Omental fat pad (tissue), 4 donors: Measurements from ENCODE around the gene CIAO3. TPM values are rescaled to one million over a fixed set of nuclear protein-coding genes. Genes with fewer than 3 reads are reported as not detected.

Experiments used
- ATAC-seq: fragments of 150-250 bp; one replicate; pipeline ENCODE4 v1.9.1; 2016; ENCODE audit warnings: mild to moderate bottlenecking, moderate library complexity; ENCODE audit not compliant: low FRiP score
- DNase-seq: peaks from one replicate; pipeline ENCODE4 v3.0.0-alpha.2; 2019; ENCODE audit warnings: low spot score
- total RNA-seq, 4 donors: library from RNA; depleted of rRNA; stranded (reverse); fragments of >200 nt; gene quantifications; one replicate each; pipeline ENCODE4 v1.1.0, GENCODE V29; 2016
- TF ChIP-seq, protein P1 (sequence below), 3 donors: fragments of 450-650 bp; IDR thresholded peaks; one replicate each; pipeline ENCODE4 v1.5.1; 2016 to 2017; ENCODE audit warnings: antibody characterized with exemption in 3 of 3, mild to moderate bottlenecking in 3 of 3, moderate library complexity in 2 of 3

Gene CIAO3
- total RNA-seq, 4 donors from 2014 or later = 17.6 to 26.8 (median 22.1) TPM

DNA sequence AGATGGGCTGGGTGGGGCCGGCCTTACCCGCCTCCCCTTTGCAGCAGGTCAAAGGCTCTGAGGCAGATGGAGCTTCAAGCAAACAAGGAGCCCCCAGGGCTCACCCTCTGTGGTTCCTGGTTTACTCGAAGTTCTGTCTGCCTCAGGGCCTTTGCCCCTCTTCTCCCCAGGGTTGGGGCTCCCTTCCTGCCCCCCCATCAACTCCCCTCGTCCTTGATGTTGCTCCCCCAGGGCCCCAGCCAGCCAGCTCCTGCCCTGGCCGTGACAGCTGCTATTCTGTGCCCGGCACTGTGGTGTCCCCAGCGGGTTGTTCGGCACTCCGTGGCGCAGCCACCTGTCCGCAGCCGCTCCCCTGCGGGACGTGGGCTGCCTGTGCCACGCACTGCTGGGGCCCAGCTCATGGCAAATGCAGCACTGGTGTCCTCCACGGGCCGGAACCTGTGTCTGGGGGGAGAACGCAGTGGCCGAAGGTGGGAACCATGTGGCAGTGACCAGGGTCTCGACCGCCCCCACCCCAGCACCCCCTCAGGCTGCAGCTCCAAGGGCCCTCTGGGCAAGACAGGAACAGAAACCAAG is 30.2 kb downstream of the CIAO3 start:
- ATAC-seq = no peak
- no peak for DNase-seq
- TF ChIP-seq, protein P1, sequence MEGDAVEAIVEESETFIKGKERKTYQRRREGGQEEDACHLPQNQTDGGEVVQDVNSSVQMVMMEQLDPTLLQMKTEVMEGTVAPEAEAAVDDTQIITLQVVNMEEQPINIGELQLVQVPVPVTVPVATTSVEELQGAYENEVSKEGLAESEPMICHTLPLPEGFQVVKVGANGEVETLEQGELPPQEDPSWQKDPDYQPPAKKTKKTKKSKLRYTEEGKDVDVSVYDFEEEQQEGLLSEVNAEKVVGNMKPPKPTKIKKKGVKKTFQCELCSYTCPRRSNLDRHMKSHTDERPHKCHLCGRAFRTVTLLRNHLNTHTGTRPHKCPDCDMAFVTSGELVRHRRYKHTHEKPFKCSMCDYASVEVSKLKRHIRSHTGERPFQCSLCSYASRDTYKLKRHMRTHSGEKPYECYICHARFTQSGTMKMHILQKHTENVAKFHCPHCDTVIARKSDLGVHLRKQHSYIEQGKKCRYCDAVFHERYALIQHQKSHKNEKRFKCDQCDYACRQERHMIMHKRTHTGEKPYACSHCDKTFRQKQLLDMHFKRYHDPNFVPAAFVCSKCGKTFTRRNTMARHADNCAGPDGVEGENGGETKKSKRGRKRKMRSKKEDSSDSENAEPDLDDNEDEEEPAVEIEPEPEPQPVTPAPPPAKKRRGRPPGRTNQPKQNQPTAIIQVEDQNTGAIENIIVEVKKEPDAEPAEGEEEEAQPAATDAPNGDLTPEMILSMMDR (IDR thresholded peaks at IDR 0.05) = no peak

DNA sequence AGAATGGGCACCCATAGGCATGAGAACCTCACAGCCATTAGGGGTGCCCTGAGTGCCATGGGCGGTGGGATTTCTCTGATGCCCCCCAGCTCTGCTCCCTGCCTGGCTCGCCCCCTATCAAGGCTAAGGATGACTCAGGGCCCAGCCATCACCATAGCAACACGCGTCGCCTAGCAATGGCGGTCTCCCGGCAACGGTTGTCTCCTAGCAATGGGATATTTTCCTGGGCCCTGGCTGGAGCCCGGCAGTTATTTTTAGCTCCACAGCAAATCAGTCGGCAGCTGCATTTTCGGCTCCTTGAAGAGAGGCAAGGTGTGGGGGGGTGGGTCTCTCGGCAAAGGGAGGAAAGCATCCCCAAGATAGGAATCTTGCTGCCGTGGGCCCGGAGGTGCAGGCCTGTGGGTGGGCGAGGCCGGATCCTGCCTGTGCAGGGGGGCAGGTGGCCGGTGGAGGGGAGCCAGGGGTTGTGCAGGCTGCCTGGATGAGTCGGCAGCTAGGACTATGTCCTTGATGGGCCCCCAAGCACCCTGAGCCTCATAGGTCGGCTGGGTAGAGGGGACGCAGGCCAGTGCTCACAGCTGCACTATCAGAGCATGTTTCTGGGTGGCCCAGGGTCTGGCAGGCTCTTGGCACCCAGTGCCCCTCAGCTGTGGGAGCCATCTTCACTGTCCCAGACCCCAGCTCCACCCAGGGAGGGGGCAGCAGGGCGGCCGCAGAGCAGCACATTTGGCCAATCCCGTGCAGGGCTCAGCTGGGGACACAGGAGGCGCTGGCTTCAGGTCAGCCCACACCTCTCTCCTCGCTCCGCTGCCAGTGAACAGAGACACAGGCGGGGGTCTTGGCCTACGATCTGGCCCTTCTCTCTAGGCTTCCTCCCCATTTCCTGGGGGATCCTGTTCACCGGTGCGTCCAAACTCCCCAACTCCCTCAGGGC is 31.0 kb downstream of the CIAO3 start:
- ATAC-seq = no peak
- no peak for DNase-seq
- TF ChIP-seq, protein P1 (IDR thresholded peaks at IDR 0.05) = no peak

DNA sequence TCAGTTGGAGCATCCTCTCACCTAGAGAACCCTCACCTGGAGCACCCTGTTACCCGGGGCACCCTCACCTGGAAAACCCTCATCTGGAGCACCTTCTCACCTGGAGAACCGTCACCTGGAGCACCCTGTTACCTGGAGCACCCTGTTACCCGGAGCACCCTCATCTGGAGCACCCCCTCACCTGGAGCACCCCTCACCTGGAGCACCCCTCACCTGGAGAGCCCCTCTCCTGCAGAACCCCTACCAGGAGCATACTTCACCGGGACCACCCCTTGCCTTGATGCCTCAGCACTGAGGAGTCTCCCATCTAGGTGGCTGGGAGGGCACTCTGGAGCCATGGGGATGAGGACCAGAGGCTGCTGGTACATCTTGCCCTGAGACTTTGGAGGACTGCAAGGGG is 31.8 kb downstream of the CIAO3 start:
- TF ChIP-seq, protein P1 (IDR thresholded peaks at IDR 0.05) = no peak
- DNase-seq (no peak), ATAC-seq (no peak)

DNA sequence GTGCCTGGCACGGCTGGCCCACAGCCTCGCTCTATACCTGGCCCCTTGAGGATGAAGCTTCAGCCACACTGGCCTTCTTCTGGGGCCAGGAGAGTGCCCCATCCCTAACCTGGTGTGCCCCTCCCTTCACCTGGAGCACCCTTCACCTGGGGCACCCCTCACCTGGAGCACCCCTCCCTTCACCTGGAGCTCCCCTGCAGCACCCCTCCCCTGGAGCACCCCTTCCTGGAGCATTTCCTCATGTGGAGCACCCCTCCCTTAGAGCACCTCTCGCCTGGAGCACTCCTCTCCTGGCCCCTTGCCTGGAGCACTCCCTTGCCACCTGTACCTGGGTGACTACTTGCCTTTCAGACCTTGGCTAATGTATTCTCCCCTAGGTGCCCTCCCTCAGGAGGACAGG is 32.8 kb downstream of the CIAO3 start:
- DNase-seq (no peak), ATAC-seq (no peak)
- TF ChIP-seq, protein P1 (IDR thresholded peaks at IDR 0.05) = no peak

DNA sequence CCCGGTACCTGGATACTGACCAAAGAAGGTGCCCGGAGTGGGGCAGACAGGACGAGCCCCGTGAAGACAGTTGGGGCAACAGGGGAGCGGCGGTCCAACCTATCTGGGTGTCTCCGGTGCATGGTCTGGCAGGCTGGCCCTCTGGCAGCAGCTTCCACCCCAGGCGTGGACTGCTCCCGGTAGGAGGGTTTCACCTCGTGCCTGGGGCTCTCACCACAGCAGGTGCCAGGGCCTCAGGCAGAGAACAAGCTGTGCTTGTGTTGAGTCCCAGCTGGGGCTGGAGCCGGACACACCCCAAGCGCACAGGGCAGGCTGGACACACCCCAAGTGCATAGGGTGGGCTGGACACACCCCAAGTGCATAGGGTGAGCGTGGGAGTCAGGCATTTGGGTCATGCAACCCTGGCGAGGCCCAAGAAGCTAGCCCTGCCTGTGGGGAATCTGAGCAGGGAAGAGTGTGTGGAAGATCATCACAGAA is 33.7 kb downstream of the CIAO3 start:
- ATAC-seq (no peak), DNase-seq (no peak)
- TF ChIP-seq, protein P1 (IDR thresholded peaks at IDR 0.05) = no peak

DNA sequence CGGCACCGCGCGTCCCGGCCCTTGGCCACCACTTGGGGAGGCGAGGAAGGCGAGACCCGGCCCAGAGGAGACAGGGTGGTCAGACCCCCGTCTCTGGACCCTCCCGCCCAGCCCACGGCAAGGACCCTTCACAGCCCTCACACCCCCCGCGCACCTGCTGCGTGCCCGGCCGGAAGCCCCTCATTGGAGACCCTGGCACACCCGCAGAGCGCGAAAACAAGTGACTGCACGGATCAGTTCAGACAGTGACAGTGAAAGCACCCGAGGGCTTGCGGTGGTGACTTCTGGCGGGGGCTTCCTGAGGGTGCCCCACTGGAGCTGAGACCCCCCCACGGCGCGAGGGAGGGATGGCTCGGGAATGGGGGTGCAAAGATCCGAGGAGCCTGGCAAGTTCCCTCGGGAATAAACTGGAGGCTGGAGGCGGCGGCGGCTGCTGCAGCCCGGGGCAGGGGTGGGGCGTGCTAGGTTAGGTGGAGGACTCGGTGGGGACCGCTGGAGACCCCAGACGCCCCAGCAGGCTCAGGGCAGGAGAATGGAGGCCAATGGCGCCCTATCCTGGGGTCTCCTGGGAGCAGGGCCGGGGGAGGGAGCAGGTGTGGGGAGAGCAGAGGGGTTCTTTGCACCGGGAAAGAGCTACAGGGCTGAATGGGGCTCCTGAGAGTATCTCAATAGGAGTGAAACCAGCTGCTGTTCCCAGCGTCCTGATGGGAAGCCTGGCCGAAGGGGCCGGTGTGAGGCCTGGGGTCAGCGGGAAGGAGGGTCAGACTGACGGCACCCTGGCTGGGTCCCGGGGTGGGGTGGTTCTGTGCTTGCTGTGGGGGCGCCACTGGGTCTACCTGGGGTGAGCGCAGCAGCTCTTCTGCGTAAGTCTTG is 34.4 kb downstream of the CIAO3 start:
- DNase-seq = no peak
- TF ChIP-seq, protein P1 (IDR thresholded peaks at IDR 0.05) = no peak
- no peak for ATAC-seq
